HepG2 (cell line): ENCODE data around the gene GPC3. TPM values are rescaled to one million over a fixed set of nuclear protein-coding genes. Genes with fewer than 3 reads are reported as not detected.

Source experiments
- ATAC-seq: fragments of 200-7000 bp; cut with Tn5 transposase; 3 replicates; pipeline ENCODE4 v1.9.1; 2020; ENCODE audit warnings: mild to moderate bottlenecking, moderate library complexity
- BruUV-seq: library from RNA; stranded (reverse); fragments of 400-500 nt; replicated peaks from 2 replicates; lab custom pipeline; 2021; lab: Mats Ljungman, UMichigan
- CTCF ChIA-PET: fragments of 300-600 bp; formaldehyde crosslinking; extraction: SDS; loops from one replicate; lab custom pipeline; 2021; ENCODE audit warnings: low total read pairs, inconsistent platforms, low intra/inter-chr PET ratio; lab: Yijun Ruan, JAX
- POLR2A ChIA-PET: fragments of 350-600 bp; sonication (Branson Sonifier 250); formaldehyde crosslinking; loops from one replicate; lab custom pipeline; 2020; ENCODE audit warnings: antibody characterized with exemption, inconsistent platforms; lab: Yijun Ruan, JAX
- DNase-seq: peaks from one replicate; pipeline ENCODE4 v3.0.0-alpha.2; 2015; ENCODE audit warnings: low spot score
- FAIRE-seq: peaks from 3 replicates; lab custom pipeline; 2011; peaks lifted over from hg19 to GRCh38; lab: Jason Lieb, UNC
- H2AFZ ChIP-seq: one replicate; pipeline ENCODE4 v1.6.1; 2011; ENCODE audit warnings: low read length, inconsistent platforms
- H3K27ac ChIP-seq: fragments of 300-600 bp; 3 replicates; pipeline ENCODE4 v1.8.0; 2011; ENCODE audit warnings: mixed run types, mild to moderate bottlenecking, mixed read lengths, low read length, inconsistent platforms; ENCODE audit not compliant: insufficient read depth; ENCODE audit errors: extremely low read length
- H3K27me3 ChIP-seq, 2 experiments: fragments of 200-600 bp in 1 of 2; 2 replicates in 1 of 2; 3 replicates in 1 of 2; pipeline versions ENCODE4 v1.6.0 to v1.8.0; 2011; ENCODE audit warnings: low read length in 2 of 2, mild to moderate bottlenecking in 2 of 2, moderate library complexity in 2 of 2, inconsistent platforms in 1 of 2; ENCODE audit not compliant: insufficient read depth in 2 of 2, control insufficient read depth in 1 of 2
- H3K36me3 ChIP-seq, 2 experiments: fragments of 200-600 bp in 1 of 2; replicated peaks in 1 of 2; 2 replicates in 1 of 2; 3 replicates in 1 of 2; pipeline versions ENCODE4 v1.5.1 to v1.8.0; 2011; ENCODE audit warnings: low read length in 2 of 2, inconsistent platforms in 1 of 2; ENCODE audit not compliant: insufficient read depth in 2 of 2, control insufficient read depth in 1 of 2
- H3K4me1 ChIP-seq: 2 replicates; pipeline ENCODE4 v1.5.1; 2012; ENCODE audit warnings: low read length, inconsistent platforms; ENCODE audit not compliant: insufficient read depth
- H3K4me2 ChIP-seq: 2 replicates; pipeline ENCODE4 v1.6.0; 2011; ENCODE audit warnings: low read depth, low read length, inconsistent platforms
- H3K4me3 ChIP-seq, 3 experiments: fragments of 200-600 bp in 1 of 3; sonication (generic), shearing (Covaris generic) in 1 of 3; replicated peaks in 1 of 3; 2 replicates each; pipeline ENCODE4 v1.5.1; 2011 to 2016; ENCODE audit warnings: low read length in 3 of 3, inconsistent platforms in 2 of 3, low read depth in 2 of 3, mild to moderate bottlenecking in 2 of 3, control low read depth in 1 of 3, mixed read lengths in 1 of 3; ENCODE audit not compliant: insufficient read depth in 1 of 3
- H3K79me2 ChIP-seq: one replicate; pipeline ENCODE4 v1.6.1; 2011; ENCODE audit warnings: low read length, inconsistent platforms; ENCODE audit not compliant: insufficient read depth
- H3K9ac ChIP-seq: 2 replicates; pipeline ENCODE4 v1.6.0; 2011; ENCODE audit warnings: mild to moderate bottlenecking, low read depth, low read length, inconsistent platforms; ENCODE audit not compliant: insufficient read depth
- H3K9me3 ChIP-seq: 2 replicates; pipeline ENCODE4 v1.5.1; 2012; ENCODE audit warnings: mild to moderate bottlenecking, low read length
- H4K20me1 ChIP-seq: 2 replicates; pipeline ENCODE4 v1.6.0; 2011; ENCODE audit warnings: inconsistent platforms, mild to moderate bottlenecking, low read length, moderate library complexity; ENCODE audit not compliant: insufficient read depth
- CEBPB ChIP-seq: IDR thresholded peaks from 2 replicates; pipeline ENCODE4 v1.6.1; 2011; ENCODE audit warnings: low read depth, low read length, improper control_type of control experiment, borderline replicate concordance
- GPN1 ChIP-seq: sonication (generic); formaldehyde crosslinking; IDR thresholded peaks from 2 replicates; pipeline ENCODE4 v1.5.1; 2020; ENCODE audit warnings: missing genetic modification reagents, borderline replicate concordance
- HNRNPH1 ChIP-seq: fragments of 200-400 bp; formaldehyde crosslinking; optimal IDR thresholded peaks from 2 replicates; pipeline ENCODE3; 2017; ENCODE audit warnings: mild to moderate bottlenecking, low read depth, low read length
- KDM1A ChIP-seq: IDR thresholded peaks from 2 replicates; pipeline ENCODE4 v1.6.1; 2016; ENCODE audit warnings: missing compliant biosample characterization
- LCORL ChIP-seq, 2 experiments: fragments of 450-650 bp in 1 of 2; sonication (generic) in 1 of 2; formaldehyde crosslinking in 1 of 2; IDR thresholded peaks; 2 replicates each; pipeline versions ENCODE4 v1.5.0 to v1.6.1; 2017 to 2020; ENCODE audit warnings: antibody characterized with exemption in 1 of 2, missing genetic modification reagents in 1 of 2
- PBX2 ChIP-seq: IDR thresholded peaks from 2 replicates; pipeline ENCODE4 v1.6.1; 2016; ENCODE audit warnings: control low read depth
- RBM22 ChIP-seq: fragments of 200-400 bp; formaldehyde crosslinking; optimal IDR thresholded peaks from 2 replicates; pipeline ENCODE3; 2017; ENCODE audit warnings: mild to moderate bottlenecking, low read length, moderate library complexity
- TARDBP ChIP-seq: sonication (generic); formaldehyde crosslinking; IDR thresholded peaks from 2 replicates; pipeline ENCODE4 v1.8.0; 2022; ENCODE audit warnings: mild to moderate bottlenecking, missing genetic modification reagents
- ZBTB37 ChIP-seq: sonication (generic); formaldehyde crosslinking; IDR thresholded peaks from 2 replicates; pipeline ENCODE4 v1.4.0; 2020; ENCODE audit warnings: mild to moderate bottlenecking, missing genetic modification reagents
- ZNF138 ChIP-seq: sonication (generic); formaldehyde crosslinking; IDR thresholded peaks from 2 replicates; pipeline ENCODE4 v1.5.0; 2020; ENCODE audit warnings: mild to moderate bottlenecking, low read depth, missing genetic modification reagents
- ZNF20 ChIP-seq: sonication (generic); formaldehyde crosslinking; IDR thresholded peaks from 2 replicates; pipeline ENCODE4 v1.4.0; 2020; ENCODE audit warnings: mild to moderate bottlenecking, moderate library complexity, missing genetic modification reagents
- ZNF224 ChIP-seq: sonication (generic); formaldehyde crosslinking; IDR thresholded peaks from 2 replicates; pipeline ENCODE4 v1.5.0; 2020; ENCODE audit warnings: mild to moderate bottlenecking, missing genetic modification reagents
- ZNF496 ChIP-seq: sonication (generic); formaldehyde crosslinking; IDR thresholded peaks from 2 replicates; pipeline ENCODE4 v1.8.1; 2023; ENCODE audit warnings: mild to moderate bottlenecking, moderate library complexity, missing genetic modification reagents; ENCODE audit not compliant: insufficient replicate concordance
- ZSCAN9 ChIP-seq: IDR thresholded peaks from 2 replicates; pipeline ENCODE4 v1.6.1; 2016; ENCODE audit warnings: borderline replicate concordance
- ZZZ3 ChIP-seq: sonication (generic); formaldehyde crosslinking; IDR thresholded peaks from 2 replicates; pipeline ENCODE4 v1.4.0; 2020; ENCODE audit warnings: missing genetic modification reagents, mild to moderate bottlenecking, borderline replicate concordance
- WGBS: methylation state at CpG from one replicate; pipeline ENCODE4 v1.1.6; 2017; ENCODE audit warnings: low lambda C conversion rate; 5-methylcytosine and 5-hydroxymethylcytosine counted together
- in situ Hi-C: cut with HindIII; loops from 2 replicates; pipeline ENCODE4 v1.10.0; 2017; ENCODE audit warnings: low pct_unique_long_range_greater_than_20kb; ENCODE audit not compliant: extremely low pct_ligation_motif_present
- intact Hi-C: fragments of 100-400 bp; cut with micrococcal nuclease; formaldehyde crosslinking; loops from one replicate; pipeline ENCODE4 v1.10.0; 2022; ENCODE audit not compliant: unreplicated experiment
- polyA plus RNA-seq, 8 experiments: library from polyadenylated mRNA; depleted of rRNA in 3 of 8; stranded (reverse) in 7 of 8; unstranded in 1 of 8; fragments of >200 nt; fragmentation: Illumina TruSeq in 4 of 8; extraction: Trizol in 4 of 8; gene quantifications; 2 replicates each; pipeline versions ENCODE4 v1.2.1 to v1.2.3, GENCODE V29; 2011 to 2016; ENCODE audit warnings: low read depth in 4 of 8, missing spikeins in 1 of 8, mixed read lengths in 1 of 8; ENCODE audit not compliant: insufficient read depth in 1 of 8
- total RNA-seq, 5 experiments: library from RNA; depleted of rRNA; stranded (reverse); fragments of >200 nt; fragmentation: Illumina TruSeq; extraction: Trizol; gene quantifications; 2 replicates each; pipeline ENCODE4 v1.2.3, GENCODE V29; 2016; ENCODE audit warnings: low read depth in 1 of 5
- TF ChIP-seq, protein P1 (sequence below): sonication (generic); formaldehyde crosslinking; IDR thresholded peaks from 2 replicates; pipeline ENCODE4 v1.8.0; 2022; ENCODE audit warnings: missing genetic modification reagents, mild to moderate bottlenecking, inconsistent platforms, borderline replicate concordance

The GPC3 gene
- total and polyA plus RNA-seq, 2 of the 13 experiments (the other 11 are each of a cell fraction or from before 2014, with no cell fraction given) = 1,799 to 3,263 TPM

DNA sequence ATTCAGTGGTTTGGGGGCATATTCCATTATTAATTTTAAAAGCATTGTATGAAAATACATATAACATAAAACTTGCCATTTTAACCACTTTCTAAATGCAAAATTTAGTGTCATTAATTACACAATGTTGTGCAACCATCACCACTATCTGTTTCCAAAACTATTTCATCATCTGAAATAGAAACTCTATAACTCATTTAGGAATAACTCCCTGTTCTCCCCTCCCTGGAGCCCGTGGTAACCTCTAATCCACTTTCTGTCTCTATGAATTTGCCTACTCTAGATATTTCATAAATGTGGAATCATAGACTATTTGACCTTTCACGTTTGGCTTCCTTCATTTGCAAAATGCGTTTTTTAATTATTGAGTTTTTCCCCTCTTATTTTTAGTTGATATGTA is 468.7 kb downstream of the GPC3 start:
- Histone ChIP-seq H3K9ac (no peak overlapping the region), H3K9me3 (no peaks in the 10 kb centered on the region), H3K36me3 (no peaks in the 10 kb centered on the region), H3K79me2 (no peaks in the 10 kb centered on the region), H3K27me3 (0 out of 5 replicates have a peak, but pooled peaks cover 0 to 1% of the 10 kb centered on the region in 2 experiments), H4K20me1 (no peaks in the 10 kb centered on the region), H3K4me1 (no peaks in the 10 kb centered on the region), H3K27ac (no peak overlapping the region), H3K4me3 (no peak overlapping the region), H2AFZ (no peak overlapping the region), H3K4me2 (no peak overlapping the region)
- BruUV-seq = no TSS peak
- in situ Hi-C loops (no loop called here), intact Hi-C loops (no loop called here)
- 0 out of 2 replicates have a peak, but pooled peaks have one; percentile 9 for TF ChIP-seq CEBPB
- no peak for TF ChIP-seq ZNF138 (CRISPR knock-in tag)
- no peak for TF ChIP-seq LCORL (IDR thresholded peaks at IDR 0.05)
- TF ChIP-seq LCORL (CRISPR knock-in tag; IDR thresholded peaks at IDR 0.05) = no peak
- ChIA-PET CTCF (no interaction called here), POLR2A (no interaction called here)
- WGBS = 2% methylated on average over 3 of the region's 3 CpGs
- no peak for FAIRE-seq
- no peak for ATAC-seq
- DNase-seq = no peak

DNA sequence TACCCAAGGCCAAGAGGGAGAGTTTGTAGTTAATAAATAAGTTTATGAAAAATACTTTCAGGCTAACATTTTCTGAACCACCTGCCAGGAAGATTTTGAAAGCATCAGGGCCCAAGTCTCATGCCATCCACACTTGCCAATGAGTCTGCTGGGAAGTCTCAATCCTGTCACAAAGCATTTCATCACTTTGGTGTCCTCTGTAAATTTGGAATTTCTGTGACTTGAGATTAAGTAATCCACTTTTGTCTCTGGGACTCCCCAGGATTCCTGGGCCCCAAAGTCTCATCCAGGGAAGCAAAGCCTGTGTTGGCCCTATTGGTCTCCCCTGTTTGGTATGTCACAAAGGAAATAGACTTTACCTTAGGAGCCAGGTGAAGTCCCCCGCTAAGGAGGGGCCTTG is 470.9 kb downstream of the GPC3 start:
- no TSS peak for BruUV-seq
- POLR2A ChIA-PET = no interaction called here
- no peak overlapping the region for H3K4me2 ChIP-seq
- no peak for FAIRE-seq
- no peaks in the 10 kb centered on the region for H3K36me3 ChIP-seq
- H4K20me1 ChIP-seq = no peaks in the 10 kb centered on the region
- intact Hi-C loops (no loop called here), in situ Hi-C loops (no loop called here)
- H3K4me3 ChIP-seq = no peak overlapping the region
- no peak overlapping the region for H3K9ac ChIP-seq
- no peaks in the 10 kb centered on the region for H3K4me1 ChIP-seq
- H3K27me3 ChIP-seq = 0 out of 5 replicates have a peak, but pooled peaks cover 0 to 1% of the 10 kb centered on the region in 2 experiments
- no peak for ATAC-seq
- 29% methylated on average over 1 of the region's 1 CpG for WGBS
- no peaks in the 10 kb centered on the region for H3K79me2 ChIP-seq
- H3K27ac ChIP-seq = no peak overlapping the region
- CTCF ChIA-PET = no interaction called here
- no peaks in the 10 kb centered on the region for H3K9me3 ChIP-seq
- H2AFZ ChIP-seq = no peak overlapping the region
- DNase-seq = no peak
- TF ChIP-seq RBM22 = no peak
- no peak for TF ChIP-seq ZNF496 (CRISPR knock-in tag)
- TF ChIP-seq ZNF20 (CRISPR knock-in tag) = no peak
- no peak for TF ChIP-seq KDM1A (CRISPR knock-in tag)
- TF ChIP-seq, protein P1, sequence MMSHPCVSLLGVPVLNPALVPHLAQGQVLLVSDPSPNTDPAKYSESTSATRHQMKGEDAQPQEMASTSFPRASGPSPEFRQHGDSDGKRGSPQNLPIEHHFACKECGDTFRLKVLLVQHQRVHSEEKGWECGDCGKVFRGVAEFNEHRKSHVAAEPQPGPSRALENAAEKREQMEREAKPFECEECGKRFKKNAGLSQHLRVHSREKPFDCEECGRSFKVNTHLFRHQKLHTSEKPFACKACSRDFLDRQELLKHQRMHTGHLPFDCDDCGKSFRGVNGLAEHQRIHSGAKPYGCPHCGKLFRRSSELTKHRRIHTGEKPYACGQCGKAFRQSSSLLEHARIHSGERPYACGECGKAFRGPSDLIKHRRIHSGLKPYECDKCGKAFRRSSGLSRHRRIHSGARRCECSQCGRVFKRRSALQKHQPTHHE (CRISPR knock-in tag) = no peak
- no peak for TF ChIP-seq PBX2 (CRISPR knock-in tag)
- no peak for TF ChIP-seq ZNF224 (CRISPR knock-in tag)
- TF ChIP-seq ZBTB37 (CRISPR knock-in tag) = no peak
- TF ChIP-seq TARDBP (CRISPR knock-in tag) = no peak
- TF ChIP-seq ZSCAN9 (CRISPR knock-in tag) = no peak
- TF ChIP-seq ZZZ3 (CRISPR knock-in tag) = no peak
- no peak for TF ChIP-seq HNRNPH1
- TF ChIP-seq GPN1 = no peak
